K562 (cell line): ENCODE results near the gene MED15. TPM values are rescaled to one million over a fixed set of nuclear protein-coding genes. Genes with fewer than 3 reads are reported as not detected.
A peak's percentile ranks its signal among the peaks of the same experiment; 100 is the strongest.

Experiments used
- CAMTA2 ChIP-seq: fragments of 250-450 bp; sonication (Bioruptor Pico); conservative IDR thresholded peaks from 2 replicates; pipeline ENCODE4 v1.5.1; 2022
- CBFB ChIP-seq: sonication (generic); formaldehyde crosslinking; IDR thresholded peaks from 2 replicates; pipeline ENCODE4 v1.4.0; 2020; ENCODE audit warnings: mild to moderate bottlenecking, missing genetic modification reagents
- DDX20 ChIP-seq: fragments of 450-650 bp; IDR thresholded peaks from 2 replicates; pipeline ENCODE4 v1.6.1; 2016; ENCODE audit warnings: missing genetic modification characterization, low read depth, mild to moderate bottlenecking, missing compliant biosample characterization, moderate library complexity
- DIDO1 ChIP-seq: fragments of 450-650 bp; IDR thresholded peaks from 2 replicates; pipeline ENCODE4 v1.6.1; 2016; ENCODE audit warnings: low read depth, missing biosample characterization, missing genetic modification characterization
- EGR1 ChIP-seq: fragments of 450-650 bp; conservative IDR thresholded peaks from 2 replicates; pipeline ENCODE4 v1.6.1; 2017; ENCODE audit warnings: mild to moderate bottlenecking
- FOXA1 ChIP-seq: fragments of 450-650 bp; IDR thresholded peaks from 2 replicates; pipeline ENCODE4 v1.6.1; 2016; ENCODE audit warnings: mild to moderate bottlenecking, borderline replicate concordance
- FOXK2 ChIP-seq, 2 experiments: fragments of 450-650 bp; IDR thresholded peaks in 1 of 2; conservative IDR thresholded peaks in 1 of 2; 2 replicates each; pipeline ENCODE4 v1.6.1; 2016; ENCODE audit warnings: low read depth in 2 of 2, mild to moderate bottlenecking in 1 of 2
- GATAD2B ChIP-seq: fragments of 450-650 bp; IDR thresholded peaks from 2 replicates; pipeline ENCODE4 v1.6.1; 2017; ENCODE audit warnings: mild to moderate bottlenecking, borderline replicate concordance
- GTF2F1 ChIP-seq: IDR thresholded peaks from 2 replicates; pipeline ENCODE4 v1.6.1; 2011; ENCODE audit warnings: low read depth, low read length, improper control_type of control experiment
- HDGF ChIP-seq: fragments of 450-650 bp; IDR thresholded peaks from 2 replicates; pipeline ENCODE4 v1.6.1; 2016
- HSF4 ChIP-seq: fragments of 250-450 bp; sonication (Bioruptor Pico); IDR thresholded peaks from 2 replicates; pipeline ENCODE4 v2.1.2; 2022; ENCODE audit warnings: mild to moderate bottlenecking, moderate library complexity, borderline replicate concordance
- KDM1A ChIP-seq, 2 experiments: fragments of 450-650 bp; IDR thresholded peaks; 2 replicates each; pipeline ENCODE4 v1.6.1; 2016; ENCODE audit warnings: mild to moderate bottlenecking in 2 of 2
- KHSRP ChIP-seq: fragments of 450-650 bp; IDR thresholded peaks from 2 replicates; pipeline ENCODE4 v1.6.1; 2017
- PRMT5 ChIP-seq: sonication (generic); formaldehyde crosslinking; IDR thresholded peaks from 2 replicates; pipeline ENCODE4 v1.5.0; 2020; ENCODE audit warnings: missing genetic modification reagents
- RUNX1 ChIP-seq: sonication (generic); IDR thresholded peaks from 2 replicates; pipeline ENCODE4 v1.6.1; 2016; ENCODE audit warnings: antibody characterized with exemption, low read depth
- STAT5B ChIP-seq: fragments of 250-450 bp; sonication (Bioruptor Pico); IDR thresholded peaks from 2 replicates; pipeline ENCODE4 v1.8.0; 2021; ENCODE audit warnings: mild to moderate bottlenecking, inconsistent platforms
- TAF7 ChIP-seq: fragments of 450-650 bp; IDR thresholded peaks from 2 replicates; pipeline ENCODE4 v1.6.1; 2016; ENCODE audit warnings: missing genetic modification characterization, missing compliant biosample characterization
- TFAM ChIP-seq: fragments of 250-450 bp; sonication (Bioruptor Pico); conservative IDR thresholded peaks from 2 replicates; pipeline ENCODE4 v1.5.0; 2021; ENCODE audit warnings: mild to moderate bottlenecking, moderate library complexity
- WHSC1 ChIP-seq: IDR thresholded peaks from one replicate; pipeline ENCODE4 v1.6.1; 2012; ENCODE audit warnings: low read length, control low read depth, inconsistent platforms
- ZNF12 ChIP-seq: sonication (generic); formaldehyde crosslinking; IDR thresholded peaks from 2 replicates; pipeline ENCODE4 v1.4.0; 2020; ENCODE audit warnings: mild to moderate bottlenecking, missing genetic modification reagents
- ZNF143 ChIP-seq: sonication (generic); formaldehyde crosslinking; IDR thresholded peaks from 2 replicates; pipeline ENCODE4 v1.9.0; 2022; ENCODE audit warnings: mild to moderate bottlenecking, missing genetic modification reagents
- ZNF212 ChIP-seq: fragments of 450-650 bp; formaldehyde crosslinking; IDR thresholded peaks from 2 replicates; pipeline ENCODE4 v1.4.0; 2020; ENCODE audit warnings: mild to moderate bottlenecking
- ZNF23 ChIP-seq: fragments of 250-450 bp; sonication (Bioruptor Pico); IDR thresholded peaks from 2 replicates; pipeline ENCODE4 v1.4.0; 2020; ENCODE audit warnings: mild to moderate bottlenecking
- ZNF695 ChIP-seq: fragments of 450-650 bp; formaldehyde crosslinking; IDR thresholded peaks from 2 replicates; pipeline ENCODE4 v1.4.0; 2020; ENCODE audit warnings: mild to moderate bottlenecking, moderate library complexity
- polyA plus RNA-seq, 8 experiments: library from polyadenylated mRNA; depleted of rRNA in 4 of 8; stranded (reverse) in 5 of 8; unstranded in 3 of 8; fragments of >200 nt; fragmentation: Nextera tagmentation in 2 of 8; fragmentation: Illumina TruSeq in 1 of 8; extraction: Ambion mirVana in 2 of 8; extraction: Trizol in 1 of 8; gene quantifications; 2 replicates each; pipeline versions ENCODE4 v1.2.1 to v1.2.3, GENCODE V29; 2011 to 2014; ENCODE audit warnings: inconsistent platforms in 1 of 8, missing spikeins in 1 of 8
- total RNA-seq, 7 experiments: library from RNA; depleted of rRNA in 6 of 7; stranded (reverse); fragments of >200 nt in 6 of 7; fragmentation: Illumina TruSeq in 2 of 7; extraction: Trizol in 2 of 7; gene quantifications; 2 replicates each; pipeline versions ENCODE4 v1.2.1 to v1.2.3, GENCODE V29; 2011 to 2021; ENCODE audit warnings: low replicate concordance in 1 of 7
- TF ChIP-seq, protein P1 (sequence below): fragments of 450-650 bp; formaldehyde crosslinking; IDR thresholded peaks from 2 replicates; pipeline ENCODE4 v1.4.0; 2022; ENCODE audit warnings: mild to moderate bottlenecking, moderate library complexity
- TF ChIP-seq, protein P2 (sequence below): fragments of 450-650 bp; formaldehyde crosslinking; IDR thresholded peaks from 2 replicates; pipeline ENCODE4 v1.4.0; 2022; ENCODE audit warnings: missing genetic modification characterization
- TF ChIP-seq, protein P3 (sequence below): IDR thresholded peaks from 2 replicates; pipeline ENCODE4 v1.6.1; 2011; ENCODE audit warnings: borderline replicate concordance, low read depth, mild to moderate bottlenecking, moderate library complexity, low read length; ENCODE audit not compliant: insufficient read depth, poor library complexity, severe bottlenecking
- TF ChIP-seq, protein P4 (sequence below), 2 experiments: fragments of 450-650 bp; IDR thresholded peaks; 2 replicates each; pipeline ENCODE4 v1.6.1; 2016

MED15 gene
- total and polyA plus RNA-seq, 9 of the 15 experiments (the other 6 are each of a cell fraction or from before 2014, with no cell fraction given) = 4.0 to 271 (median 60.1) TPM

- no peak for TF ChIP-seq EGR1
- TF ChIP-seq ZNF212 (CRISPR knock-in tag) = no peak
- 0 out of 2 replicates have a peak, but pooled peaks have one; percentile 13 for TF ChIP-seq ZNF12
- no peak for TF ChIP-seq STAT5B
- TF ChIP-seq ZNF23 (CRISPR knock-in tag) = no peak
- TF ChIP-seq CAMTA2 (CRISPR knock-in tag) = no peak
- TF ChIP-seq WHSC1 = peak; percentile 27
- TF ChIP-seq, protein P1, sequence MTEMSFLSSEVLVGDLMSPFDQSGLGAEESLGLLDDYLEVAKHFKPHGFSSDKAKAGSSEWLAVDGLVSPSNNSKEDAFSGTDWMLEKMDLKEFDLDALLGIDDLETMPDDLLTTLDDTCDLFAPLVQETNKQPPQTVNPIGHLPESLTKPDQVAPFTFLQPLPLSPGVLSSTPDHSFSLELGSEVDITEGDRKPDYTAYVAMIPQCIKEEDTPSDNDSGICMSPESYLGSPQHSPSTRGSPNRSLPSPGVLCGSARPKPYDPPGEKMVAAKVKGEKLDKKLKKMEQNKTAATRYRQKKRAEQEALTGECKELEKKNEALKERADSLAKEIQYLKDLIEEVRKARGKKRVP (CRISPR knock-in tag) = no peak
- TF ChIP-seq DIDO1 = no peak
- TF ChIP-seq KHSRP = no peak
- TF ChIP-seq RUNX1 = no peak
- no peak for TF ChIP-seq HSF4 (CRISPR knock-in tag)
- no peak for TF ChIP-seq HDGF
- TF ChIP-seq, protein P2, sequence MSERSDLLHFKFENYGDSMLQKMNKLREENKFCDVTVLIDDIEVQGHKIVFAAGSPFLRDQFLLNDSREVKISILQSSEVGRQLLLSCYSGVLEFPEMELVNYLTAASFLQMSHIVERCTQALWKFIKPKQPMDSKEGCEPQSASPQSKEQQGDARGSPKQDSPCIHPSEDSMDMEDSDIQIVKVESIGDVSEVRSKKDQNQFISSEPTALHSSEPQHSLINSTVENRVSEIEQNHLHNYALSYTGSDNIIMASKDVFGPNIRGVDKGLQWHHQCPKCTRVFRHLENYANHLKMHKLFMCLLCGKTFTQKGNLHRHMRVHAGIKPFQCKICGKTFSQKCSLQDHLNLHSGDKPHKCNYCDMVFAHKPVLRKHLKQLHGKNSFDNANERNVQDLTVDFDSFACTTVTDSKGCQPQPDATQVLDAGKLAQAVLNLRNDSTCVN = no peak
- TF ChIP-seq GATAD2B = no peak
- TF ChIP-seq, protein P3, sequence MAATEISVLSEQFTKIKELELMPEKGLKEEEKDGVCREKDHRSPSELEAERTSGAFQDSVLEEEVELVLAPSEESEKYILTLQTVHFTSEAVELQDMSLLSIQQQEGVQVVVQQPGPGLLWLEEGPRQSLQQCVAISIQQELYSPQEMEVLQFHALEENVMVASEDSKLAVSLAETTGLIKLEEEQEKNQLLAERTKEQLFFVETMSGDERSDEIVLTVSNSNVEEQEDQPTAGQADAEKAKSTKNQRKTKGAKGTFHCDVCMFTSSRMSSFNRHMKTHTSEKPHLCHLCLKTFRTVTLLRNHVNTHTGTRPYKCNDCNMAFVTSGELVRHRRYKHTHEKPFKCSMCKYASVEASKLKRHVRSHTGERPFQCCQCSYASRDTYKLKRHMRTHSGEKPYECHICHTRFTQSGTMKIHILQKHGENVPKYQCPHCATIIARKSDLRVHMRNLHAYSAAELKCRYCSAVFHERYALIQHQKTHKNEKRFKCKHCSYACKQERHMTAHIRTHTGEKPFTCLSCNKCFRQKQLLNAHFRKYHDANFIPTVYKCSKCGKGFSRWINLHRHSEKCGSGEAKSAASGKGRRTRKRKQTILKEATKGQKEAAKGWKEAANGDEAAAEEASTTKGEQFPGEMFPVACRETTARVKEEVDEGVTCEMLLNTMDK = no peak
- no peak for TF ChIP-seq TAF7 (tag)
- peak; percentile 76; the same call in 1 of the 2 replicates for TF ChIP-seq CBFB (CRISPR knock-in tag)
- no peak for TF ChIP-seq FOXK2 (conservative IDR thresholded peaks at IDR 0.05 in 1 of 2, IDR thresholded peaks at IDR 0.05 in 1 of 2; ENCODE audit: low read depth in 2 of 2)
- no peak for TF ChIP-seq KDM1A (IDR thresholded peaks at IDR 0.05)
- TF ChIP-seq, protein P4, sequence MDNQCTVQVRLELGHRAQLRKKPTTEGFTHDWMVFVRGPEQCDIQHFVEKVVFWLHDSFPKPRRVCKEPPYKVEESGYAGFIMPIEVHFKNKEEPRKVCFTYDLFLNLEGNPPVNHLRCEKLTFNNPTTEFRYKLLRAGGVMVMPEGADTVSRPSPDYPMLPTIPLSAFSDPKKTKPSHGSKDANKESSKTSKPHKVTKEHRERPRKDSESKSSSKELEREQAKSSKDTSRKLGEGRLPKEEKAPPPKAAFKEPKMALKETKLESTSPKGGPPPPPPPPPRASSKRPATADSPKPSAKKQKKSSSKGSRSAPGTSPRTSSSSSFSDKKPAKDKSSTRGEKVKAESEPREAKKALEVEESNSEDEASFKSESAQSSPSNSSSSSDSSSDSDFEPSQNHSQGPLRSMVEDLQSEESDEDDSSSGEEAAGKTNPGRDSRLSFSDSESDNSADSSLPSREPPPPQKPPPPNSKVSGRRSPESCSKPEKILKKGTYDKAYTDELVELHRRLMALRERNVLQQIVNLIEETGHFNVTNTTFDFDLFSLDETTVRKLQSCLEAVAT (IDR thresholded peaks at IDR 0.05) = no peak
- TF ChIP-seq TFAM (CRISPR knock-in tag) = no peak
- TF ChIP-seq ZNF695 (CRISPR knock-in tag) = no peak
- TF ChIP-seq ZNF143 (CRISPR knock-in tag) = peak; percentile 44; the same call in 1 of the 2 replicates
- TF ChIP-seq FOXA1 = no peak
- TF ChIP-seq GTF2F1 = no peak
- TF ChIP-seq PRMT5 = no peak
- no peak for TF ChIP-seq DDX20 (tag)
These were observed 29.9 kb downstream of the MED15 start (continued) for GRCh38 chr22:20537325-20537756.
